Stimulated activated CD4-positive, alpha-beta T cell treated with anti-CD3 and anti-CD28 coated beads, Interleukin-1b, Interleukin-23, amount 100 ng/mL, for 1 hour (primary cell): ENCODE results near the gene CLDN5.

Source experiments
- DNase-seq, 2 donors: peaks; one replicate each; pipeline ENCODE4 v3.0.0-alpha.2; 2020; ENCODE audit warnings: low read depth in 2 of 2

CLDN5 gene

GRCh38 chr22:19504900-19505734, 19.1 kb downstream of the CLDN5 start:
- DNase-seq = no peak

GRCh38 chr22:19503869-19504268, 20.3 kb downstream of the CLDN5 start:
- DNase-seq = no peak

GRCh38 chr22:19503367-19503766, 20.8 kb downstream of the CLDN5 start:
- DNase-seq = no peak

DNA sequence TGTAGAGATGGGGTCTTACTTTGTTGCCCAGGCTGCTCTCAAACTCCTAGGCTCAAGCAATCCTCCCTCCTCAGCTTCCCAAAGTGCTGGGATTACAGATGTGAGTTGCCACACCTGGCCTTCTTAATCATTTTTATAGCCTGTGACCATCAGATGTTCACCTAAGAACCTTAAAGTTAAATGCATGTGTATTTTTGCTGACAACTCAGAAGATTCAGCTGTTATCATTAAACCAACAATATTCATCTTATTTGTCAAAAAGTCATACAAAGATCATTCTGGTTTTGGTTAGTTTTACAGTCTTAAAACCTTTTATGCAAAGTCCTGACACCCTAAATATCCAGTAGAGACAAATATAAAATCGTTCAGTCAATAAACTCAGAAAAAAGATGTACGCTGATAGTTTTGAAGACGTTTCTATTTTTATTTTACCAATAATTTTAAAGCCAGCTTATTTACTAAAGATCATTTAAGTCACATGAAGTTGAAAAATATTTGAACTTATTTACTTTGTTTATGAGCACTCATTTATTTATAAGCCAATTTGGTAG, 22.2 kb downstream of the CLDN5 start:
- no peak for DNase-seq

DNA sequence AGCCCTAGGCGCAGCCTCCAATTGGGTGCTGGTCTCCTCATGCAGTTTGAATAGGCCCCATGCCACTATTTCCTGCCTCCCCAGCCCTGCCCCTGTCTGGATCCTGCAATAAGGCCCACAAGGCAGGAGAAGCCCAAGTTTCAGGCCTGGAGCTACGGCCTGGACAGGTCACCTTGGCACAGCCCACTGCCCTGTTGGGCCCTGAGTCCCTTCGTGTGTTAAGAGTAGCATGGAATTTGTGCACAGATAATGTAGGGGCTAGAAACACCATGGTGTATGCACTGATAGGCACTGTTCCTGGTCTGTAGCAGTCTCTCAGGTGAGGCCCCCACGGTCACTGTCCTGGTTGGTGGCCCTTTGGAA, 24.3 kb downstream of the CLDN5 start:
- DNase-seq = no peak

GRCh38 chr22:19499236-19499879, 24.9 kb downstream of the CLDN5 start:
- DNase-seq = no peak

DNA sequence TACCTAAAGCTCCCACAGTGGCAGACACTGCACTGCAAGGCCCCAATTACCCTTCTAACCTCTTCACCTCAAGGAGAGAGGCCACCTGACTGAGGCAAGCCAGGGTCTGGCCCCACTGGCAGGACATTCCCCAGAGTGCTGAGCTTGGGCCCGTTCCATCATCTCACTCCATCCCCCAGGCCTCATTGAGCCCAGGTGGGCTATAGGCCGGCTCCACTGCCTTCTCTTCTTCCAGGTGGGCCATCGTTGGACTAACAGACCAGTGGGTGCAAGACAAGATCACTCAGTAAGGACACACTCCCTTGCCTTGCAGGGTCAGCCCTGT, 25.4 kb downstream of the CLDN5 start:
- DNase-seq = no peak

DNA sequence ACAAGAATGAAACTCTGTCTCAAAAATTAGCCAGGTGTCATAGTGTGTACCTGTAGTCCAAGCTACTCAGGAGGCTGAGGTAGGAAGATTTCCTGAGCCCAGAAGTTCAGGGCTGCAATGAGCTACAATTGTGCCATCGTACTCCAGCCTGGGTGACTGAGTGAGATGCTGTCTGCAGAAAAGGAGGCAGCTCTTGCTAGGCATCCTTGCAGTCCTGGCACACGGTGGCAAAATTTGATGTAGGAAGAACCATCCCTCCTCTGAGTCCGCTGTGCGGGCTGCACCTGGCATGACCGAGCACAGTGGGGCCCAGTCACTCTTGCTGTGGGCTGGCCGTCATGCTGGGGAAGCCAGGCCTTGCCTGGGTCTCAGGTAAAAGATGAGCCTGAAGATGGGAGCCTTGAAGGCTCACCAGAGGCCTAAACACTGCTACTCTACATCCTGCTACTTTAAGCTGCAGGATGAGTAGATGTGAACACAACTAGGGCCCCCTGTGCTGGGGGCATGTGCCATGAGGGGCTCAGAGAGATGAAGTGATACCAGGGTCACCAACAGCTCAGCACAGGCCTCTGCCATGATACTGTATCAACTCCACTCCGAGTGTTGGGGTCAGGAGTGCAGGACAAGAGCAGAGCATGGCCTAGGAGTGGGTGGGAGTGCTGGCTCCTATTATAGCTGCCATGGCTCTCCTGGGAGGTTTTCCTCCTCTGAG, 25.9 kb downstream of the CLDN5 start:
- no peak for DNase-seq

DNA sequence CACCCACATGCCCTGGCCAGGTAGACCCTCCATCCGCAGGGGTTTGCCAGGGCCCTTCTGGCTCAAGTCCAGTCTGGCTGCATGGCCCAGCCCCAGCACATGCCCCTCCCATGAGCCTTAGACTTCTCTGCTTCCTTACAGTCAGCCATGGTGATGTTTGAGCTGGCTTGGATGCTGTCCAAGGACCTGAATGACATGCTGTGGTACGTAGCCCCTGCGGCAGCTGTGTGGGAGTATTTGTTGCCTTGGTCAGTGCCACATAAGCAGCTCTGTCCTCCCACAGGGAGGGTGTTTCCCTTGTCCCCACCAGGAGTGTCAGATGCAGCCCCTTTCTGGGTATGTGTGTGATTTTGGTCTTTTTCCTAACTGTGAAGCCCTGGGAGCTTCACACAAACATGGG, 27.0 kb downstream of the CLDN5 start:
- DNase-seq = no peak

DNA sequence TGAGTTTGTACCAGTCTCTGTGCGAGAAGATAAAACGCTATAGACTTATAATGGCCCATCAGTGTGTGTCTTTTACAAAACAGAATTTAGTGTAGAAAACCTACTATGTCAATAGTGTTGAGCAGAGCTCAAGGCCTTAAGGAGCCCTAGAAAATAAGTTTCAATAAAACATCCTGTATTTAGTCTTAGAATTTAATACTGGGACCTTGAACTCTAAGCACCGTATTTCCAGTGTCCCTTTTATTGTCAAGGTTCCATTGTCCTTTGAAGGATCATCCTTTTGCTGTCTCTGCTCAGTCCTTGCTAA, 27.9 kb downstream of the CLDN5 start:
- DNase-seq = no peak

- DNase-seq = no peak
These were observed 28.5 kb downstream of the CLDN5 start for GRCh38 chr22:19495562-19496323.

DNA sequence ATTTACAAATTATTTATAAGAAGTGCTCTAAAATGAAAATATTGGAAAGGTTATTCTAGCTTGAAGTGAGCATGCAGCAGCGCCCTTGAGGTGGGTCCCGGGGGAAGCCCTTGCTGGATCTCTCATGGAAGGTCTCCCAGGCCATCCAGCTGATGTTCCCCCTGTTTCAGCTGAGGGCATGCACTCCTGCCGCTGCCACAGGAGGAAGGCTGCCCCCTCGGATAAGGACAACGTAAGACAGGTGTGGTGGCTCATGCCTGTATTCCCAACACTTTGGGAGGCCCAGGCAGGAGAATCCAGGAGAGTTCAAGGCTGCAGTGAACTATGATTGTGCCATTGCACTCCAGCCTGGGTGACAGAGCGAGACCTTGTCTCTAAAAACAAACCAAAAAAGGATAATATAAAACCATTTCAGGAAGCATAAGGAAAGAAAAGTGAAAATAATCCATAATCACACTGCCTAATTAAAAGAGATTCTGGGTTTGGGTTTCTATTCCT, 29.5 kb downstream of the CLDN5 start:
- DNase-seq = no peak

GRCh38 chr22:19494001-19494560, 30.1 kb downstream of the CLDN5 start:
- DNase-seq = no peak

- no peak for DNase-seq
These were observed 31.6 kb downstream of the CLDN5 start for GRCh38 chr22:19492504-19493174.

DNA sequence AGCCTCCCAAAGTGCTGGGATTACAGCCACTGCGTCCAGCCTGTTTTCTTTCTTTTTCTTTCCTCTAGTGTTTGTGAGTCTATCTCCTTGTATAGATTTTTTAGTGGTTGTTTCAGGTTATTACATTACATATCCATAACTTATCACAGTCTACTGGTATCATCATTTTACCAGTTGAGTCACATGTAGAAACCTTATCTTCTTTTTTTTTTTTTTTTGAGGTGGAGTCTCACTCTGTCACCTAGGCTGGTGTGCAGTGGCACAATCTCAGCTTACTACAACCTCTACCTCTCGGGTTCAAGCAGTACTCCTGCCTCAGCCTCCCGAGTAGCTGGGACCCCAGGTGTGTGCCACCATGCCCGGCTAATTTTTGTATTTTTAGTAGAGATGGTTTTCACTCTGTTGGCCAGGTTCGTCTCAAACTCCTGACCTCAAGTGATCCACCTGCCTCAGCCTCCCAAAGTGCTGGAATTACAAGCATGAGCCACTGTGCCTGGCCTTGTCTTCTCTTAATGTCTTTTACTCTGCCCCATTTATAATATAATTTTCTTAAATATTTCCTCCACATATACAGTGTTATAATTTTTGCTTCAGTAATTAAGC, 33.5 kb downstream of the CLDN5 start:
- DNase-seq = no peak

DNA sequence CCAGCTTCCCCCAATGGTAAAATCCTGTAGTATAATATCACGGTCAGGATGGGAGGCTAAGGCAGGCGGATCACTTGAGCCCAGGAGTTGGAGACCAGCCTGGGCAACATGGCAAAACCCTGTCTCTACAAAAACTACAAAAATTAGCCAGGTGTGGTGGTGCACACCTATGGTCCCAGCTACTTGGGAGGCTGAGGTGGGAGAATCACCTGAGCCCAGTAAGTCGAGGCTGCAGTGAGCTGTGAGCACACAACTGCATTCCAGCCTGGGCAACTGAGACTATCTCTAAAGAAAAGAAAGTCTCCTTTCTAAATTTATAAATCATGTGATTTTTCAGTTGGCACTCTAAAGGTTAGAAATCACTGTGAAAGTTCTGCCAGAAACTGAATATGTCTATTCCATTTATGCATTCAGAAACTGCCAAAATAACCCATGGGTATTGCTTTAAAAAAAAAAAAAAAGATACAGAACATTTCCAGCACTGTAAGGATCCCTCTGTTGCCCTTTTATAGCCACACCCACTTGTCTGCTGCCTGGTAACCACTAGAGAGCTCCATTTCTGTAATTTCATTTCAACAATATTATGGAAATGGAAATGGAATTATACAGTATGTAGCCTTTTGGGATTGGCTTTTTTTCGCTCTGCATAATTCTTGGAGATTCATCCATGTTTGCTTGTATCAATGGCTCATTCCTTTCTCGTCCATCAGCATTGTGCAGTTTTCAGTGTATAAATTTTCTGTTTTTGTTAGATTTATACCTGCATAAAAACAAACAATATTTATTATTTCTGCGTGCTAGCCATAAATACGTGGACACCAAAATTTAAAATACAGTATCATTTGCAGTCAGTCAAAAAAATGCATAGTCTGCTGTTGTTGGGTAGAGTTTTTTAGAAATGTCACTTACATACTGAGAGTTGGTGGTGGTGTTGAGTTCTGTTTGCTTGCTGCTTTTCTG, 35.0 kb downstream of the CLDN5 start:
- no peak for DNase-seq

DNA sequence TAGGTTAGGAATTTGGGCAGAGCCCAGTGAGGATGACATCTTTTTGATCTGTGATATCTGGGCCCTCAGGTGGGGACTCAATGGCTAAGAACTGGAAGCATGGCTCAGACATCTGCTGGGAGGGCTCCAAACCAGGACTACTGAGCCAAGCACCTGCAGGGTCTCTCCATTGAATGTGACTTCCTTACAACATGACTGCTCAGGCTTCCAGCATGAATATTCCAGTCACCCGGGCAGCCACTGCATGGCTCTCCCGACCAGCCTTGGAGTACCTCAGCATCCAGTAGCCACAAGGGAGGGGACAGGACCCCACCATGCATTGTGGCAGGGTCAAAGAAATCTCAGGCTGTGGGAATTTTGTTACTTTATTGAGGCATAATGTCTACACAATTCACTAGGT, 35.9 kb downstream of the CLDN5 start:
- no peak for DNase-seq

DNA sequence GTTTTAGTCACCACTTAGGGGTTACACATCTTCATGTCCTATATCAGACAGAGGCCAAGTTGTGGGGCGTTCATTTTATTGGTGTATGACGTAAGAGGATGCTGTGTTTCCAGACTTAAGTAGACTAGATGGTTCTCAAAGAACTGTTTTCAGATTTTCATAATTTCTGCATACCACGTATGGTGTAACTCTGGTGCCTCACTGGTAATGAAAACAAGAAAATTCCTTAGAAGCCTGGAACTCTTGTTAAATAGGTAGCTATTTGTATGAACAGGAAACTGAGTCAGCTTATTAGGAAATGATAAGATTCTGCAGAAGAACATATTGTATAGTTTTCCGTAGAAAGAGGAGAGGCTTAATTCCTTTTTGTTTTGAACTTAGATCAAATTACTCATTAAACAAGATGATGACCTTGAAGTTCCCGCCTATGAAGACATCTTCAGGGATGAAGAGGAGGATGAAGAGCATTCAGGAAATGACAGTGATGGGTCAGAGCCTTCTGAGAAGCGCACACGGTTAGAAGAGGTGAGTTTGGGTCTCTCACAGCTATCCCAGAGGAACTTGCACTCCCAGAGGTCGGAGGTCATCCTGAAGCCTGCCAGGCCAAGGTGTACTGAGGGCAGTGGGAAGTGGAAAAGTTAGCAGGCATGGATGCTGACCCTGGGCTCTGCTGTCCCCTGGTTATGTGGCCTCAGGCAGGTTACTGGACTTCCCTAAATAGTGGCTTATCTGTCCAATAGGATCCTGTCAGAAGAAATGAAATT, 40.5 kb downstream of the CLDN5 start:
- DNase-seq = no peak

DNA sequence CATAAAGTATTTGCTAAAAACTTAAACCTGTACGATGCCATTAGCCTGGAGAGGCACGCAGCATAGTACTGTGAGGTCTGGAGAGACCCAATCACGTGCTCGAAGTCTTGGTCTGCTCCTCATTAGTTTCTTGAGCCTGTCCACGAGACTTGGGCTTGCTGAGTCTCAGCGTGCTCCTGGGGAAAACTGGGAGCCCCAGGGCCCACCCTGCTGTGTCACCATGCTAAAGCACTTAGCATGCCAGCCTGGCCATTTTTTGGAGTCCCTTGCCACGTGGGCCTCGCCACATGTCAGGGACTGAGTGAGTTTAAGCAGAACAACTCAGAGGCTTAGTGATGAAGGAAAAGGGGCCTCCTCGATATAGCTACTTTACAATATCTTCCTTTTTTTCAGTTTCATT, 41.9 kb downstream of the CLDN5 start:
- DNase-seq = no peak
